Uterus (tissue), 2 donors: Measurements from ENCODE around the gene TRPC4AP.
A peak's percentile ranks its signal among the peaks of the same experiment; 100 is the strongest.

Source experiments
- CTCF ChIP-seq, 4 experiments: fragments of 200-600 bp in 2 of 4; fragments of 450-650 bp in 2 of 4; sonication (generic) in 2 of 4; IDR thresholded peaks; one replicate each; pipeline ENCODE4 v1.5.1; 2016 to 2019; ENCODE audit warnings: antibody characterized with exemption in 4 of 4, mild to moderate bottlenecking in 2 of 4, moderate library complexity in 1 of 4
- POLR2A ChIP-seq, 2 donors: fragments of 450-650 bp; IDR thresholded peaks; one replicate each; pipeline ENCODE4 v1.6.1; 2016; ENCODE audit warnings: antibody characterized with exemption in 2 of 2, mild to moderate bottlenecking in 1 of 2, moderate library complexity in 1 of 2

GRCh38 chr20:34997131-34997561 lies 95.5 kb downstream of the TRPC4AP start:
- TF ChIP-seq CTCF (IDR thresholded peaks at IDR 0.05) (peak in 2 of 4 experiments; percentile 6), POLR2A (IDR thresholded peaks at IDR 0.05) (no peak)
